ENCODE measurements around the gene LIPH. TPM values are rescaled to one million over a fixed set of nuclear protein-coding genes. Genes with fewer than 3 reads are reported as not detected.

Gene LIPH
- total and polyA plus RNA-seq, 3 donors from 2014 or later: 4.2 to 18.0 (median 15.0) TPM

DNA sequence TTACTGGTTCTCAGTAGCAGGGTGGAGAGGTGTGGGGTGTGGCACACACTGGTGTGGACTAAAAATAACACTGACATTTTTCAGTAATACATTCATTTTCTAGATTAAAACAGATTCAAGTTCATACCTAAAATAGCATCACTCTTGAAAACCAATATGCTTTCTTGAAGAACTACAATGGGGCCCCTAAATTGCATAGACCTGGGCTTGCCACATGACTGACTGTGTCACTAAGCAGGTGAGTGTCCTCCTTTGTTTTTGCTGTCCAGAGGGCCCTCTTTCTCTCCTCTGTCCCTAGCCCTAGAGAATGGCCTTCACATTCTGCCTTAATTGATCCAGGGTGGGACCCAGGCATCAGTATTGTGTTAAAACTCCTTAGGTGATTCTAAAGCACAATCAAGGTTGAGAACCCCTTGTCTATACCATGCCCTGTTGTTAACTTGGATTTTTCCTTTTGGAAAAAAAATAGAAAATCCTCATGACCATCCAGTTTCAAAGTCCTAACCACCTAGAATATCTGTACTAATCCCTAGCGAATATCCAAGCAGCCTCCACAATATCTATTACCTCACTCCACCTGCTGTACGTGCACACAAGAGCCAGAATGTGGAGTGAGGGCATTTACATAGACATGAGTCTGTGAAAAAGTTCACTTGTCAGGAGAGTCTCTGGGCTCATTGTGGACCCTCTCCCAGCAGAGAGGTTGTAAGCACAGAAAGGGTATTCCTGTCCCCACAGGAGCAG is 34.8 kb downstream of the LIPH start:
- Histone ChIP-seq H3K36me3 (ENCODE audit: low read depth, missing control alignments) (no peaks in the 10 kb centered on the region), H3K4me3 (no peak overlapping the region), H3K9me3 (no peaks in the 10 kb centered on the region), H3K27me3 (no peaks in the 10 kb centered on the region), H3K4me1 (no peaks in the 10 kb centered on the region), H3K27ac (no peak overlapping the region)
- no peak for TF ChIP-seq POLR2A (IDR thresholded peaks at IDR 0.05)
- TF ChIP-seq, protein P1, sequence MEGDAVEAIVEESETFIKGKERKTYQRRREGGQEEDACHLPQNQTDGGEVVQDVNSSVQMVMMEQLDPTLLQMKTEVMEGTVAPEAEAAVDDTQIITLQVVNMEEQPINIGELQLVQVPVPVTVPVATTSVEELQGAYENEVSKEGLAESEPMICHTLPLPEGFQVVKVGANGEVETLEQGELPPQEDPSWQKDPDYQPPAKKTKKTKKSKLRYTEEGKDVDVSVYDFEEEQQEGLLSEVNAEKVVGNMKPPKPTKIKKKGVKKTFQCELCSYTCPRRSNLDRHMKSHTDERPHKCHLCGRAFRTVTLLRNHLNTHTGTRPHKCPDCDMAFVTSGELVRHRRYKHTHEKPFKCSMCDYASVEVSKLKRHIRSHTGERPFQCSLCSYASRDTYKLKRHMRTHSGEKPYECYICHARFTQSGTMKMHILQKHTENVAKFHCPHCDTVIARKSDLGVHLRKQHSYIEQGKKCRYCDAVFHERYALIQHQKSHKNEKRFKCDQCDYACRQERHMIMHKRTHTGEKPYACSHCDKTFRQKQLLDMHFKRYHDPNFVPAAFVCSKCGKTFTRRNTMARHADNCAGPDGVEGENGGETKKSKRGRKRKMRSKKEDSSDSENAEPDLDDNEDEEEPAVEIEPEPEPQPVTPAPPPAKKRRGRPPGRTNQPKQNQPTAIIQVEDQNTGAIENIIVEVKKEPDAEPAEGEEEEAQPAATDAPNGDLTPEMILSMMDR (IDR thresholded peaks at IDR 0.05): no peak
- no peak for DNase-seq
- intact Hi-C loops (cut with DNase I; ENCODE audit: low total_unique reads): no loop called here
- WGBS, 2 donors: 70 to 86% methylated on average over 2 of the region's 2 CpGs

DNA sequence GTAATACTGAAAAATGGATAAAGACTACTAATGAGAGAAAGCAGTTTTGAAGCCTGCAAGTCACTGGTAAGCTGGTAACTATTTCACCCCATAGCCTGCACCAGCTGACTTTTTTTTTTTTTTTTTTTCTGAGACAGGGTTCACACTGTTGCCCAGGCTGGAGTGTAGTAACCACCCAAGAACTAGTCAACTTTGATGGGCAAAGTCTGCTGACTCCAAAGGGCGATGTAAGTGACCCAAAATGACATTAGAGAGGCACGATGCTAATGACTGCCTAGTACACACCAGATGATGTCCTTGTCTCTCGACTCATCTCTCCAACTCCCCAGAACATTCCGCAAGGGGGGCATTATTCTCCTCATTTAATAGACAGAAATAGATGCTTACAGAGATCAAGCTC is 40.7 kb downstream of the LIPH start:
- DNase-seq: no peak
- 78 to 89% methylated on average over 4 of the region's 4 CpGs for WGBS, 2 donors
- no peaks in the 10 kb centered on the region for H3K27me3 ChIP-seq
- H3K36me3 ChIP-seq (ENCODE audit: low read depth, missing control alignments): no peaks in the 10 kb centered on the region
- intact Hi-C loops (cut with DNase I; ENCODE audit: low total_unique reads): no loop called here
- no peaks in the 10 kb centered on the region for H3K4me1 ChIP-seq
- no peaks in the 10 kb centered on the region for H3K9me3 ChIP-seq
- no peak overlapping the region for H3K27ac ChIP-seq
- TF ChIP-seq, protein P1 (IDR thresholded peaks at IDR 0.05): no peak
- no peak for TF ChIP-seq POLR2A (IDR thresholded peaks at IDR 0.05)
- H3K4me3 ChIP-seq: no peak overlapping the region

DNA sequence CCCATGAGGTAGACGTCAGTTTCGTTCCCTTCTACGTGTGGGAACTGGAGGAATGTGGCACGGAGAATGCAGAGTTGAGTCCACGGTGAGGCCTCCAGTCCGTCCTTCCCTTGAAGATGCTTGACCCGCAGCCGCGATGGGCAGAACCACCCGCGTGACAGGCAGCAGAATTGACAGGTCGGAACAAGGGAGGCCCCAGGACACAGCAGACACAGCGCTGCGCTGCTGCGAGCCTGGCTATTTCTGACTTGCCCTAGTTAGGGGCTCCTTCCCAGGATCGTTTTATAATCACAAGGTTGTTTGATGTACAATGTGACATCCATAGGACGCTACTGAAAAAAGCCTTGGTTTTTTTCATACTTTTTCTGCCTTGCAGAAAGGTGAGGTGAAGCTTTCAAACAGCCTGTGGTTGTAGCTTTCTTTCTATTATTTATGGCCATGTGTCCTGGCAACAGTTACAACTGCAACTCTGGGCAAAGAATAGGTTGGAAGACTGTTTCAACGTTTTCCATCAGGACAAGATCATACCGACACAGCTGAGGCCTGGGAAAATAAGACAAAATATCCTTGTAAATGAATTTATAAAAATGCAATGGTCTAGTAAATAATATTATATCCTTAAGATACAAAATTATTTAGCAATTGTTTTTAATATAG is 43.9 kb downstream of the LIPH start:
- no peak overlapping the region for H3K4me3 ChIP-seq
- no peaks in the 10 kb centered on the region for H3K4me1 ChIP-seq
- no peak overlapping the region for H3K27ac ChIP-seq
- WGBS, 2 donors: 70 to 77% methylated on average over 19 of the region's 19 CpGs
- H3K27me3 ChIP-seq: no peaks in the 10 kb centered on the region
- intact Hi-C loops (cut with DNase I; ENCODE audit: low total_unique reads): no loop called here
- TF ChIP-seq, protein P1 (IDR thresholded peaks at IDR 0.05): no peak
- TF ChIP-seq POLR2A (IDR thresholded peaks at IDR 0.05): no peak
- DNase-seq: no peak
- H3K36me3 ChIP-seq (ENCODE audit: low read depth, missing control alignments): no peaks in the 10 kb centered on the region
- no peaks in the 10 kb centered on the region for H3K9me3 ChIP-seq

DNA sequence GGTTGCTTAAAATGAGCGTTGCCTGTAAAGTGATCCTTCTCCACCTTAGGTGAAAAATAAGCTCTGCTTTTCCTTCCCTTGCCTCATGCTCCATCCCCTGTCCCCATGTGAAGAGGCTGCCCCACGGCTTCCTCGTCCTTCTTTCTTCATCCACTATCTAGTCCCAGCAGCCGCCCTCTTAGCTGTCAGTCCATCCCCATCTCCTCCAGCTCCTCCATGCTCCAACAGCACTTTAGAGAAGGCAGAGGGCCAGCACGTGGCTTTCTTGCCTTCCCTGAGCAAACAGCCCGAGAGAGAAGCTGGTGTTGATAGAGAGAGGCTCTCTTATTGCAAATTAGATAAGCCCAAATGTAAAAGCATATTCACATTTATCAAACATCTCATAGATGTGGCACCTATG is 44.5 kb downstream of the LIPH start:
- H3K4me3 ChIP-seq: no peak overlapping the region
- no peak overlapping the region for H3K27ac ChIP-seq
- peaks cover 2% of the 10 kb centered on the region for H3K4me1 ChIP-seq
- intact Hi-C loops (cut with DNase I; ENCODE audit: low total_unique reads): no loop called here
- DNase-seq: no peak
- H3K36me3 ChIP-seq (ENCODE audit: low read depth, missing control alignments): no peaks in the 10 kb centered on the region
- H3K27me3 ChIP-seq: no peaks in the 10 kb centered on the region
- WGBS, 2 donors: 65 to 73% methylated on average over 6 of the region's 6 CpGs
- TF ChIP-seq, protein P1 (IDR thresholded peaks at IDR 0.05): no peak
- TF ChIP-seq POLR2A (IDR thresholded peaks at IDR 0.05): no peak
- no peaks in the 10 kb centered on the region for H3K9me3 ChIP-seq

Measured in testis (tissue), 3 donors.